OCI-LY7 (cell line): ENCODE results near the gene ARID5B.

Experiments used
- EZH2phosphoT487 ChIP-seq: fragments of 200-600 bp; sonication (generic); IDR thresholded peaks from 2 replicates; pipeline ENCODE4 v1.6.1; 2018; ENCODE audit warnings: low read depth, borderline replicate concordance, mild to moderate bottlenecking, mixed run types, antibody characterized with exemption, low read length, moderate library complexity, mixed read lengths
- TF ChIP-seq, protein P1 (sequence below): fragments of 200-600 bp; sonication (generic); conservative IDR thresholded peaks from 2 replicates; pipeline ENCODE4 v1.5.1; 2014; ENCODE audit warnings: mild to moderate bottlenecking, antibody characterized with exemption, low read length, moderate library complexity, mixed read lengths

DNA sequence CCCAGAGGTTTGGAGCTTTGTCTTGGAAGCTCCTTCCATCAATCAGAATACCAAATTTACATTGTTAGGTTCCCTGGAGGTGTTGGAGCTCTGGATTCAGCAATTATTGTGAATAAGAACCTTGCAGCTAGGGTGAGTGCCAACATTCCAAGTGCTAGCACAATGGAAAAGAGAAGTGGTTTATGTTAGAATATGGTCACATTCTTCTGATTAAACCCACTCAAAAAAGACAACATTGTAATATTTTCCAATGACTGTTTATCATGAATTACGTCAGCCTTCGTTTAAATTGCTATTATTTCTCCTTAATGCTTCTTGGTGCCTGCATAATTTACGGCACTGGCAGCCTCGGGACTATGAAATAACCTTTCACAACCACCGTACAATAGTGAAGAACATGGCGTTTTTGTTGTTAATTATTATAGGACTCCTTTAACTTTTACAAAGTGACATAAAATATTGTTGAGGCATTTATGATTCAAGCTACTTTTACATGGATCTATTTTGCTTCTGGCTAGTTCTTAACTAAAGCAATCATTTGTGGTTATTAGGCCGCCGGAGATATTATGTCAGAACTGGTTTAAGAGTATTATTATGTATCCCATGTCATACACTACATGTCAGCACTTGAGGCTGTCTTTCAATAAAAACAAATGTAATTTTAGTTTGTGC is 117.7 kb downstream of the ARID5B start:
- TF ChIP-seq, protein P1, sequence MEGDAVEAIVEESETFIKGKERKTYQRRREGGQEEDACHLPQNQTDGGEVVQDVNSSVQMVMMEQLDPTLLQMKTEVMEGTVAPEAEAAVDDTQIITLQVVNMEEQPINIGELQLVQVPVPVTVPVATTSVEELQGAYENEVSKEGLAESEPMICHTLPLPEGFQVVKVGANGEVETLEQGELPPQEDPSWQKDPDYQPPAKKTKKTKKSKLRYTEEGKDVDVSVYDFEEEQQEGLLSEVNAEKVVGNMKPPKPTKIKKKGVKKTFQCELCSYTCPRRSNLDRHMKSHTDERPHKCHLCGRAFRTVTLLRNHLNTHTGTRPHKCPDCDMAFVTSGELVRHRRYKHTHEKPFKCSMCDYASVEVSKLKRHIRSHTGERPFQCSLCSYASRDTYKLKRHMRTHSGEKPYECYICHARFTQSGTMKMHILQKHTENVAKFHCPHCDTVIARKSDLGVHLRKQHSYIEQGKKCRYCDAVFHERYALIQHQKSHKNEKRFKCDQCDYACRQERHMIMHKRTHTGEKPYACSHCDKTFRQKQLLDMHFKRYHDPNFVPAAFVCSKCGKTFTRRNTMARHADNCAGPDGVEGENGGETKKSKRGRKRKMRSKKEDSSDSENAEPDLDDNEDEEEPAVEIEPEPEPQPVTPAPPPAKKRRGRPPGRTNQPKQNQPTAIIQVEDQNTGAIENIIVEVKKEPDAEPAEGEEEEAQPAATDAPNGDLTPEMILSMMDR = no peak
- no peak for TF ChIP-seq EZH2phosphoT487
